ENCODE results near the gene ARRB2. TPM values are rescaled to one million over a fixed set of nuclear protein-coding genes. Genes with fewer than 3 reads are reported as not detected.
A peak's percentile ranks its signal among the peaks of the same experiment; 100 is the strongest.

ARRB2 gene
- total and polyA plus RNA-seq, 2 of the 13 experiments (the other 11 are each of a cell fraction or from before 2014, with no cell fraction given), result 21.5 to 49.2 TPM

DNA sequence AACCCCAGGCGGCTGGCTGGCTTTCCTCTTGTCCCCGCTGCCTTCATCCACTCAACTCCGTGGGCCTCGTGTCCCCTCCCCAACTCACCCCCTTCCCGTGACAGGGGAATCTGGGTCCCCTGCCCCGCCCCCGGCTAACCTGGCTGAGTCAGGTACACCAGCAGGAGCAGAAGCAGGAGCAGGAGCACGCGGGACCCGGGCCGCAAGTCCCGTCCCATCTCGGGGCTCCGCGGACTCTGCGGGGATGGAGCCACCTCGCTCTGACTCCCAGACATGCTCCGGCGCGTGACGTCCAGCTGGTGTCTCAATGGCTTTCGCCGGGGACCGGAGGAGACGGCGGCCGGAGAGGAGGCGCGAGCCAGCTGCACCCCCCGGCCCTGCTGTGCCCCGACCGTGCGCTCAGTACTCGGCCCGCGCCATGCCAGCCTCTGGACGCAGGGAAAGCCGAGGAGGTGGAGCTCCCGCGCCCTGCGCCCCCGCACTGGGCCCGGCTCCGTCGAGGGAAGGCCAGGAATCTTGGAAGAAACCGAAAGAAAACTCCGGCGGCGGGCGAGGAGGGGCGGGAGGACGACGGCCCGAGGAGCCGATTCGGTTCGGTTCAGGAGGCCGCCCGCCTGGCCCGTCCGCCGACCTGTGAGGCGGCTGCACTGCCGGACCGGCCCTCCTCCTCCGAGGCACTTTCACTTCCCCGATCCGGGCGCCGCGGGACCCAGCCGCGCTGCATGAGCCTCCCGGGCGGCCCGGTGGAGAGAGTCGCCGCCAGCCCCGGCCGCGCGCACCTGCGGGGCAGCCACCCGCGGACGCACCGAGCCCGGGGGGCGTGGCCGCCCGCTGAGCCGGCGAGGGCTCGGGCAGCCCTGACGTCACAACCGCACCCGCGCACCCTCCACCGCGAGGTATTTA is 28.9 kb downstream of the ARRB2 start, which contains the start of the genes CXCL16 and ZMYND15 (continued):
- TF ChIP-seq HCFC1 (IDR thresholded peaks at IDR 0.05; ENCODE audit: low read depth, low read length) (no peak), NCOR1 (IDR thresholded peaks at IDR 0.05; ENCODE audit: borderline replicate concordance, low read length) (no peak), ZBTB7B (CRISPR knock-in tag; IDR thresholded peaks at IDR 0.05) (no peak), ZFY (CRISPR knock-in tag; IDR thresholded peaks at IDR 0.05) (peak; percentile 60), ELF4 (CRISPR knock-in tag; IDR thresholded peaks at IDR 0.05; ENCODE audit: borderline replicate concordance) (no peak), ZBTB42 (CRISPR knock-in tag; IDR thresholded peaks at IDR 0.05) (no peak), ZNF782 (CRISPR knock-in tag; IDR thresholded peaks at IDR 0.05; ENCODE audit: borderline replicate concordance) (peak; percentile 76; the same call in 1 of the 2 replicates), JUN (CRISPR knock-in tag; IDR thresholded peaks at IDR 0.05) (no peak), ZNF496 (CRISPR knock-in tag; IDR thresholded peaks at IDR 0.05; ENCODE audit: insufficient replicate concordance) (no peak), PCBP1 (IDR thresholded peaks at IDR 0.05; ENCODE audit: borderline replicate concordance, low read depth, low read length) (no peak), HMG20A (CRISPR knock-in tag; IDR thresholded peaks at IDR 0.05; ENCODE audit: borderline replicate concordance) (0 out of 2 replicates have a peak, but pooled peaks have one; percentile 4), MBNL3 (CRISPR knock-in tag; conservative IDR thresholded peaks at IDR 0.05) (no peak), KAT8 (CRISPR knock-in tag; IDR thresholded peaks at IDR 0.05) (no peak; the same call in 1 of the 2 replicates), RFX3 (CRISPR knock-in tag; IDR thresholded peaks at IDR 0.05) (no peak), SAFB2 (CRISPR knock-in tag; IDR thresholded peaks at IDR 0.05; ENCODE audit: borderline replicate concordance, low read depth) (0 out of 2 replicates have a peak, but pooled peaks have one; percentile 20), RCOR2 (CRISPR knock-in tag; IDR thresholded peaks at IDR 0.05) (no peak), TSC22D2 (CRISPR knock-in tag; IDR thresholded peaks at IDR 0.05; ENCODE audit: borderline replicate concordance) (no peak), ZNF605 (CRISPR knock-in tag; IDR thresholded peaks at IDR 0.05) (no peak), ETV6 (CRISPR knock-in tag; conservative IDR thresholded peaks at IDR 0.05) (no peak), NPAS2 (CRISPR knock-in tag; IDR thresholded peaks at IDR 0.05; ENCODE audit: borderline replicate concordance) (no peak), ZFP1 (CRISPR knock-in tag; IDR thresholded peaks at IDR 0.05) (no peak)
- TF ChIP-seq, protein P1, sequence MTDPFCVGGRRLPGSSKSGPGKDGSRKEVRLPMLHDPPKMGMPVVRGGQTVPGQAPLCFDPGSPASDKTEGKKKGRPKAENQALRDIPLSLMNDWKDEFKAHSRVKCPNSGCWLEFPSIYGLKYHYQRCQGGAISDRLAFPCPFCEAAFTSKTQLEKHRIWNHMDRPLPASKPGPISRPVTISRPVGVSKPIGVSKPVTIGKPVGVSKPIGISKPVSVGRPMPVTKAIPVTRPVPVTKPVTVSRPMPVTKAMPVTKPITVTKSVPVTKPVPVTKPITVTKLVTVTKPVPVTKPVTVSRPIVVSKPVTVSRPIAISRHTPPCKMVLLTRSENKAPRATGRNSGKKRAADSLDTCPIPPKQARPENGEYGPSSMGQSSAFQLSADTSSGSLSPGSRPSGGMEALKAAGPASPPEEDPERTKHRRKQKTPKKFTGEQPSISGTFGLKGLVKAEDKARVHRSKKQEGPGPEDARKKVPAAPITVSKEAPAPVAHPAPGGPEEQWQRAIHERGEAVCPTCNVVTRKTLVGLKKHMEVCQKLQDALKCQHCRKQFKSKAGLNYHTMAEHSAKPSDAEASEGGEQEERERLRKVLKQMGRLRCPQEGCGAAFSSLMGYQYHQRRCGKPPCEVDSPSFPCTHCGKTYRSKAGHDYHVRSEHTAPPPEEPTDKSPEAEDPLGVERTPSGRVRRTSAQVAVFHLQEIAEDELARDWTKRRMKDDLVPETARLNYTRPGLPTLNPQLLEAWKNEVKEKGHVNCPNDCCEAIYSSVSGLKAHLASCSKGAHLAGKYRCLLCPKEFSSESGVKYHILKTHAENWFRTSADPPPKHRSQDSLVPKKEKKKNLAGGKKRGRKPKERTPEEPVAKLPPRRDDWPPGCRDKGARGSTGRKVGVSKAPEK (CRISPR knock-in tag; IDR thresholded peaks at IDR 0.05; ENCODE audit: borderline replicate concordance), result 0 out of 2 replicates have a peak, but pooled peaks have one; percentile 24
- TF ChIP-seq, protein P2, sequence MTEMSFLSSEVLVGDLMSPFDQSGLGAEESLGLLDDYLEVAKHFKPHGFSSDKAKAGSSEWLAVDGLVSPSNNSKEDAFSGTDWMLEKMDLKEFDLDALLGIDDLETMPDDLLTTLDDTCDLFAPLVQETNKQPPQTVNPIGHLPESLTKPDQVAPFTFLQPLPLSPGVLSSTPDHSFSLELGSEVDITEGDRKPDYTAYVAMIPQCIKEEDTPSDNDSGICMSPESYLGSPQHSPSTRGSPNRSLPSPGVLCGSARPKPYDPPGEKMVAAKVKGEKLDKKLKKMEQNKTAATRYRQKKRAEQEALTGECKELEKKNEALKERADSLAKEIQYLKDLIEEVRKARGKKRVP (CRISPR knock-in tag; IDR thresholded peaks at IDR 0.05), result no peak
- TF ChIP-seq, protein P3, sequence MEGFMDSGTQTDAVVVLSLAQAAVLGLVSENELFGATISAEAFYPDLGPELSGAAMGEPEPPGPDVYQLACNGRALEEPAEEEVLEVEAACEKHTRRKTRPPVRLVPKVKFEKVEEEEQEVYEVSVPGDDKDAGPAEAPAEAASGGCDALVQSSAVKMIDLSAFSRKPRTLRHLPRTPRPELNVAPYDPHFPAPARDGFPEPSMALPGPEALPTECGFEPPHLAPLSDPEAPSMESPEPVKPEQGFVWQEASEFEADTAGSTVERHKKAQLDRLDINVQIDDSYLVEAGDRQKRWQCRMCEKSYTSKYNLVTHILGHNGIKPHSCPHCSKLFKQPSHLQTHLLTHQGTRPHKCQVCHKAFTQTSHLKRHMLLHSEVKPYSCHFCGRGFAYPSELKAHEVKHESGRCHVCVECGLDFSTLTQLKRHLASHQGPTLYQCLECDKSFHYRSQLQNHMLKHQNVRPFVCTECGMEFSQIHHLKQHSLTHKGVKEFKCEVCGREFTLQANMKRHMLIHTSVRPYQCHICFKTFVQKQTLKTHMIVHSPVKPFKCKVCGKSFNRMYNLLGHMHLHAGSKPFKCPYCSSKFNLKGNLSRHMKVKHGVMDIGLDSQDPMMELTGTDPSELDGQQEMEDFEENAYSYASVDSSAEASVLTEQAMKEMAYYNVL (CRISPR knock-in tag; IDR thresholded peaks at IDR 0.05; ENCODE audit: borderline replicate concordance), result no peak

Data from HepG2 (cell line).